Sigmoid colon (tissue), 4 donors: ENCODE results near the gene CDK14.

Source experiments
- POLR2AphosphoS5 ChIP-seq, 4 donors: sonication (generic); formaldehyde crosslinking; IDR thresholded peaks; one replicate each; pipeline ENCODE4 v1.6.1; 2017; ENCODE audit warnings: antibody characterized with exemption in 4 of 4
- TF ChIP-seq, protein P1 (sequence below), 4 experiments: fragments of 450-650 bp in 3 of 4; fragments of 200-600 bp in 1 of 4; IDR thresholded peaks; one replicate each; pipeline ENCODE4 v1.5.1; 2016 to 2019; ENCODE audit warnings: antibody characterized with exemption in 4 of 4, mild to moderate bottlenecking in 3 of 4, moderate library complexity in 2 of 4

DNA sequence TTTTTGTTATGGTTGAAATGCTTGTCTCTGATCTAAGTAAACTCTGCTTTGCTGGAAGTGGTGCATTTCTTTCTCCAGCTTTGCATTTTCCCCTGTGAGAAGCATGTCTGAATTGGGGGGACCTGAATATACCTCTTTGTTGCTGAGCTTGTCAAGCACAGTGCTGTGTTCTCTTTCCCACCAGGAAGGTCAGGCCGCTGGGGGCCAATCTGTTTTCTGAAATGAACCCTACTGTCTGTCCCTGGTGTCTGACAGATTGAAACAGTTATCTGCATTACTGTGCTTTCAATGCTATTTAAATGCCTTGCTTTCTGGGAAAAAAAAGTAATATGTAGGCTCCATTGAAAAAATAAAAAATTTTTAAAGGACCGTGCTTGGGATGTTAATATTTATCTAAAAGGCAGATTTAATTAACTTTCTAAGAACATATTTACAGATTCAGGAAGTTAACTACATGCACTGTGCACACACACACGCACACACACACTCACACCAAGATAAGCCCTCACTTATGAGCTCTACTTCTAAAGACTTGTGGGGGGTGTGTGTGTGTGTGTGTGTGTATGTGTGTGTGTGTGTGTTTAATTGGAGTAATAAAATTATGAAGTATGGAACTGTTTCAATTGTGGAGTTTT lies 541.1 kb downstream of the CDK14 start:
- TF ChIP-seq POLR2AphosphoS5 (IDR thresholded peaks at IDR 0.05): no peak
- TF ChIP-seq, protein P1, sequence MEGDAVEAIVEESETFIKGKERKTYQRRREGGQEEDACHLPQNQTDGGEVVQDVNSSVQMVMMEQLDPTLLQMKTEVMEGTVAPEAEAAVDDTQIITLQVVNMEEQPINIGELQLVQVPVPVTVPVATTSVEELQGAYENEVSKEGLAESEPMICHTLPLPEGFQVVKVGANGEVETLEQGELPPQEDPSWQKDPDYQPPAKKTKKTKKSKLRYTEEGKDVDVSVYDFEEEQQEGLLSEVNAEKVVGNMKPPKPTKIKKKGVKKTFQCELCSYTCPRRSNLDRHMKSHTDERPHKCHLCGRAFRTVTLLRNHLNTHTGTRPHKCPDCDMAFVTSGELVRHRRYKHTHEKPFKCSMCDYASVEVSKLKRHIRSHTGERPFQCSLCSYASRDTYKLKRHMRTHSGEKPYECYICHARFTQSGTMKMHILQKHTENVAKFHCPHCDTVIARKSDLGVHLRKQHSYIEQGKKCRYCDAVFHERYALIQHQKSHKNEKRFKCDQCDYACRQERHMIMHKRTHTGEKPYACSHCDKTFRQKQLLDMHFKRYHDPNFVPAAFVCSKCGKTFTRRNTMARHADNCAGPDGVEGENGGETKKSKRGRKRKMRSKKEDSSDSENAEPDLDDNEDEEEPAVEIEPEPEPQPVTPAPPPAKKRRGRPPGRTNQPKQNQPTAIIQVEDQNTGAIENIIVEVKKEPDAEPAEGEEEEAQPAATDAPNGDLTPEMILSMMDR (IDR thresholded peaks at IDR 0.05): no peak
